HG03442 (cell line): ENCODE measurements around the gene LAT.
"Not testable (repeated sequence)": the region's sequence is repeated elsewhere in the genome, so short reads cannot be mapped to it uniquely, and the experiment has no call there.

Source experiments
- ATAC-seq: cut with Tn5 transposase; IDR thresholded peaks from one replicate; pipeline ENCODE4 v1.9.1; 2021; ENCODE audit warnings: mild to moderate bottlenecking, moderate library complexity; ENCODE audit not compliant: unreplicated experiment

The LAT gene

DNA sequence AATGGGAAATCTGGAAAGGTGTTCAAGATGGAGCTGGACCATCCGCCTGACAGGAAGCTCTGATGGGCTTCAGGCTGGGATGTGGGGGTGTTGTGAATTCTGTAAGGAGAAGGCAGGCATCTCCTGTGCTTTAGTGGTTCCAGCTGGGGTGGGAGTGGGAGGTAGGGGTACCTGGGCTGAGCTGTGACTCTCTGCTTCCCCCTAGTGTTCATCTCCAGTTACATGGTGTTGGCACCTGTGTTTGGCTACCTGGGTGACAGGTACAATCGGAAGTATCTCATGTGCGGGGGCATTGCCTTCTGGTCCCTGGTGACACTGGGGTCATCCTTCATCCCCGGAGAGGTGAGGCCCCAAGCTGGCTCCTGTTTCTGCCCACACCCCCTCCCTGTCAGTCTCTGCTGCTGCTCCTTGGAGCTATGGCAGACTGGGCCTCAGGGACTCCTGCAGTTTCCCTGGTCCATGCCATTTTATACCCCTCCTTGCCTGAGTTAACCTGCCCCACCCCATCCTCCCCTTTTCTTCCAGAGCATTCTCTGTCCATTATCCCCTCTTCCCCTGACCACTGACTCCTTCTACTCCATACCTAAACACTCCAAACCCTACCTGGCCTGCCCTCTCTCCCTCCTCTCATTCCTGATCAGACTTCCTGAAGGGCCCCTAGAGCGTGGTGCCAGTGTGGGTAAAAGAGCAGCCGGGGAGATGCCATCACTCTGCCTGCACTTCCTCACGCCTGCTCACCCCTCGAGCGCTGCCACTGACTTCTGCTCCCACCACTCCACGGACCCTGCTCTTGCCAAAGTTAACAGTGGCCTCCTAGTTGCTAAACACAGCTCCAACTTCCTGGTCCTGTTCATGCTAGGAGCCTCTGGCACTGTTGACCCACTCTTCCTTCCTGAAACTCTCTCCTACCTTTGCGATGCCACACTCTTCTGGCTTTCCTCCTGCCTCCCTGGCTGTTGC lies 6.9 kb upstream of the LAT start:
- ATAC-seq: no peak

DNA sequence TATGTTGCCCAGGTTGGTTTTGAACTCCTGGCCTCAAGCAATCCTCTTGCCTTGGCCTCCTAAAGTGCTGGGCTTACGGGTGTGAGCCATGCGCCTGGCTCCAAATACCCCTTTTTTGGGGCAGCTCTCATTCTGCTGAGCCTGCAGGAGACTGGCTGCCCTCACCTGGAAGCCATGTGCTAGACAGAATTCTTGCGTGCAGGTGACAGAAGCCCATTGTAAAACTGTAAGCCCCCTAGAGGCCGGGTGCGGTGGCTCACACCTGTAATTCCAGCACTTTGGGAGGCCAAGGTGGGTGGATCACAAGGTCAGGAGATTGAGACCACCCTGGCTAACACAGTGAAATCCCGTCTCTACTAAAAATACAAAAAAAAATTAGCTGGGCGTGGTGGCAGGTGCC lies 4.5 kb upstream of the LAT start:
- ATAC-seq: not testable (repeated sequence)

DNA sequence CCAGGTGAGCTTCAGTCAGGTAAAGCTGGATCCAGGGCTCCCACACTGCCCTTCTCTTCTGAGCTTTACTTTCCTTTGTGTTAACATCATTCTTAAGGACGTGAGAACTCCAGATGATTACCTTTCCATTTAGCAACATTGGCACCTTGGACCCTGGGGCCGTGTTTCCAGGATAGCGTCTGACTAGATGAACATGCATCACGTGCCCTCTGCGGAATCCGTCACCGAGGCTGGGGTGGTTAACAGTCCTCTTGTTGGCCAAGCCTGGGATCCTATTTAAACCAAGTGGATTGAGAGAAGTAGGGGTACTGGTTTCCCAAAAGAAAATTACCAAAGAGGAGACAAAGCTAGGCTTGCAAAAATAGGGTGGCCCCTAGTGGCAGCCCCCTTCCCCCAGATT lies 3.9 kb upstream of the LAT start:
- ATAC-seq: no peak

DNA sequence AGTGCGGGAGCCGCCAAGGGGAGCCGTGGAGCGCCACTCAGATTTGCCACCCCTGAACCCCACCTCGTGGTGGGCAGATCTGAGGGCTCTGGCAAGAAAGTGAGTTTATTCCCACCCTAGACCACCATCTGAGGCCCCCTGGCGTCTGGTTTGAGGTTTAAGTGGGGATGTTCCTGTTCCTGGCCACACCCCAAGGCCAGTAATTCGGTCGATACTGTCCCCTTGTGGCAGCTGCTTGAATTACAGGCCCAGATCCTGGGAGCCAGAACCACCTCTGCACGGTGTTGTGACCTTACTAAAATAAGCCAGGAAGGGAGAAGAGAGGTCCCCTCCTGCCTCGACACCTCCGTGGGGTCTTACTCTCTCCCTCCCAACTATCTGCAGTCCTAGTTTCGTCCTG lies 3.3 kb upstream of the LAT start:
- ATAC-seq: no peak

DNA sequence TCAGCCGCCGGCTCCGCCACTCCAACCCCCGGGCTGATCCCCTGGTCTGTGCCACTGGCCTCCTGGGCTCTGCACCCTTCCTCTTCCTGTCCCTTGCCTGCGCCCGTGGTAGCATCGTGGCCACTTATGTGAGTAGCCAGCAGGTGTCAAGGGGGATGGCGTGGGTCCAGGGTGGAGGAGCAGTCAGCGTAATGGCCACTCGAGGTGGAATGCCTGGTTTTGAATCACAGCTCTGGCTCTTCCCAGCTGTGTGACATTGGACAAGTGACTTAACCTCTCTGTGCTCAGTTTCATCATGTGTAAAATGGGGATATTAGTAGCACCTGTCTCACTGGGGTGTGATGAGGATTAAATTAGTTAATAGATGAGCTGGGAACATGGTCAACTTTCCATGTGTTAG lies 2.4 kb upstream of the LAT start:
- no peak for ATAC-seq

DNA sequence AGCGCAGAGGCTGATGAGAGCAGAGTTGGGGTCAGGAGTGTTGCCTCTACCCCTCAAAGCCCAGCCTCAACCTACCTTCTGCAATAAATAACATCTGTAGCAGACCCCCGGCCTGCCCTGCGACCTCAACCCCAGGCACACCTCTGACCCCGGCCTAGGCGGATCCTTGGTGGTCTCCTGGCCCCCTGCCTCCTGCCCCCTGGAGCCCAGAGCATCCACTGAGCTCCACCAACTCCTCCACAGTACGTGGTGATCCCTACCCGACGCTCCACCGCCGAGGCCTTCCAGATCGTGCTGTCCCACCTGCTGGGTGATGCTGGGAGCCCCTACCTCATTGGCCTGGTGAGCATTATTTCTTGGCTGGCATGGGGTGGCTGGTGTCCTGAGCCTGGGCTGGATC lies 1.9 kb upstream of the LAT start:
- ATAC-seq: no peak

DNA sequence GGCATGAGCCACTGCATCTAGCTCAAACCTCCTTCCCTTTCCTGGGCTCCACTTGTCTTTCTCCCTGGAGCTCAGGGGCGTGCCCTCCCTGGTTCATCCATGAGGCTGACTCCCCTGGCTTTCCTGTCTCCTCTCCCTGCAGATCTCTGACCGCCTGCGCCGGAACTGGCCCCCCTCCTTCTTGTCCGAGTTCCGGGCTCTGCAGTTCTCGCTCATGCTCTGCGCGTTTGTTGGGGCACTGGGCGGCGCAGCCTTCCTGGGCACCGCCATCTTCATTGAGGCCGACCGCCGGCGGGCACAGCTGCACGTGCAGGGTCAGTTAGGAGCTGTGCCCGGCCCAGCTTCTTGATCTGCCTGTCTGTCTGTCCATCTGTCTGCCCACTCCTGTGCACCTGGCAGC lies 1.2 kb upstream of the LAT start:
- no peak for ATAC-seq

DNA sequence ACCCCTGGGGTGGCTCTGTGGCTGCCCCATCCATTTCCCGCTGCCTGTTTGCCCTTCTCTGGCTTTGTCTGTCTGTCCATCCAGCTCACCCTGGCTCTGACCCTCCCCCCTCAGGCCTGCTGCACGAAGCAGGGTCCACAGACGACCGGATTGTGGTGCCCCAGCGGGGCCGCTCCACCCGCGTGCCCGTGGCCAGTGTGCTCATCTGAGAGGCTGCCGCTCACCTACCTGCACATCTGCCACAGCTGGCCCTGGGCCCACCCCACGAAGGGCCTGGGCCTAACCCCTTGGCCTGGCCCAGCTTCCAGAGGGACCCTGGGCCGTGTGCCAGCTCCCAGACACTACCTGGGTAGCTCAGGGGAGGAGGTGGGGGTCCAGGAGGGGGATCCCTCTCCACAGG lies 761 bp upstream of the LAT start:
- ATAC-seq: no peak

DNA sequence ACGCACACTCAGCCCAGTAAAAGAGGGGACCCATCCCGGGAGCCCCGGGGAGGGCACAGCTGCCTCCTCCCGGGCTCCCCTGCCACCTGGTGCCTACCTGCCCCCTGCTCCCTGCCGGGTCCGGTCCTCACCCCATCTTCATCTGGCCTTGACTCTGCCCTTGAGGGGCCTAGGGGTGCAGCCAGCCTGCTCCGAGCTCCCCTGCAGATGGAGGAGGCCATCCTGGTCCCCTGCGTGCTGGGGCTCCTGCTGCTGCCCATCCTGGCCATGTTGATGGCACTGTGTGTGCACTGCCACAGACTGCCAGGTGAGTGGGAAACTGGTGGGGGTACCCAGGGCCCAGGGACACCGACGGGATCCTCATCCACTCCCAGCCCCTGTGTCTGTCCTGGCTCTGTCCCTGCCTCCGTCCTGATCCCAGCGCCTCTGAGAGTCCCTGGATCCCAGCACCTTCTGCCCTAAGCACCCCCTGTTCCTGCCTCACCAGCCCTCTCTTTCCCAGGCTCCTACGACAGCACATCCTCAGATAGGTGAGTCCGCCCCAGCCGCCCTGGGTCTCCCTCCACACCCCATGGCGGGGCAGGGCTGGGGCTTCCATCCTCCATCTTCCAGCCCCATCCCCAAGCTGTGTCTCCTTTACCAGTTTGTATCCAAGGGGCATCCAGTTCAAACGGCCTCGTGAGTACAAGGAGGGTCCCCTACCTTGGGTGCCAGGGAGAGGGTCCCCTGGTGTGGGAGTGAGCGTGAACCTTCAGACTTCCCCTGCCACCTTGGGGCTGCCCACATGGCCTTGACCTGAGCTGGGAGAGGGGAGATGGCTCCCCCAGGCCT lies 574 bp downstream of the LAT start:
- ATAC-seq: no peak

DNA sequence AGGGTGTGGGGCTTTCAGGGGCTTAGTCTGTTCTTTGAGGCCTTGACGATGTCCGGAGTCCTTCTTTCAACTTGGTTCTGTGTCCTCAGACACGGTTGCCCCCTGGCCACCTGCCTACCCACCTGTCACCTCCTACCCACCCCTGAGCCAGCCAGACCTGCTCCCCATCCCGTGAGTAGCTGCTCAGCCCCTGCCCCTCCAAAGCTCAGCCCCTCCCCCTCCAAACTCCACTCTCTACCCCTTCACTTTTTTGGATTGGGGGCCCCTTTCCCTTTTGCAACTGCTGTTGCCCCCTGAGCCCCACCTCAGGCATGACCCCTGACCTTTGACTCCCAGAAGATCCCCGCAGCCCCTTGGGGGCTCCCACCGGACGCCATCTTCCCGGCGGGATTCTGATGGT lies 1.2 kb downstream of the LAT start:
- ATAC-seq: no peak

DNA sequence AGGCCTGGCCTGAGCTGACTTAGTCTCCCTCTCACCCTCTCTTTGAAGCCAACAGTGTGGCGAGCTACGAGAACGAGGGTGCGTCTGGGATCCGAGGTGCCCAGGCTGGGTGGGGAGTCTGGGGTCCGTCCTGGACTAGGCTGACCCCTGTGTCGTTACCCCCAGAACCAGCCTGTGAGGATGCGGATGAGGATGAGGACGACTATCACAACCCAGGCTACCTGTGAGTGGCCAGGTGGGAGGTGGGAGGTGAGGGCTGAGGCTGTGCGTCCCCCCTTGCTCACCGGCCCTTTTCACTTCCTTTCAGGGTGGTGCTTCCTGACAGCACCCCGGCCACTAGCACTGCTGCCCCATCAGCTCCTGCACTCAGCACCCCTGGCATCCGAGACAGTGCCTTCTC lies 1.6 kb downstream of the LAT start:
- no peak for ATAC-seq

DNA sequence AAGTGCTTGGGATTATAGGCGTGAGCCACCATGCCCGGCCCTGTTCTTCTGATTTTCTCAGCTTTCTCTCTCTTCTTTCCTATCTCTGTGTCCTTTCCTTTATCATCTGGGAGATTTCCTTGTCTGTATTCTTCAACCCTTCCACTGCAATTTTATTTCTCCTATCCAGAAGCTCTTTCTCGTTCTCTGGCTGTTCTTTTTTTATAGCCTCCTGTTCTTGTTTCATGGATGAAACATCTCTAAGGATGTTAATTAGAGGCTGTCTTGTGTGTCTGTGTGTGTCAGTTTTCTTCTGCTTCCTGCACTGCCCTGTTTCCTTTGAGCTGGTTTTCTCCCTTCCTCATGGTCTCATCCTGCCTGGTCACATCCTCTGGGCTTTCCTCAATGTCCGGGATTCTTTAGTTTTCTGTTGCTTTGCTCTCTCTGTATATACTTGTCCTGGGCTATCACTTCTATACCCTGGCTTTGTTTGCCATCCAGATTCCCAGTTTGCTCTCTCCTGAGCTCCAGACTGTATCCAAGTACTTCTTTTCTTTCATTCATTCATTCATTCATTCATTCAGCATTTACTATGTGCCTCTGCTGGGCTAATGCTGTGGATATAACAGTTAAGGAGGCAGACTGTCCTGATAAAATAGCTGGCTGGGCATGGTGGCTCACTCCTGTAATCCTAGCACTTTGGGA lies 2.5 kb downstream of the LAT start:
- no peak for ATAC-seq

DNA sequence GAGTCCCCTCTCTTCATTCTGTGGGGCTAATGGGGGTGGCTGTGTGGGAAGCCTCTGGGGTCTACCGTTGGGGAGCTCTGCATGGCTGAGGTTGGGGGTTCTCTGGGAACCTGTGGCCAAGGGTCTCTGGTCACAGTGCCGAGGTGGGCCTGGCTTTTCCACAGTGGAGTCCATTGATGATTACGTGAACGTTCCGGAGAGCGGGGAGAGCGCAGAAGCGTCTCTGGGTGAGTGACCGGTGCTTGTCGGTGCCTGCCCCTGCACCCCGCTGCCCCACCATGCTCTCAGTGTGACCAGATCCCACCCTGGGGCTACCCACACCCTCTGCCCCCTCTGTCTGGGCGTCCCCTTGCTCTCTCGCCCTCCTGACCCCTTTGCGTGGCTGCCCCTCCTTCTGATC lies 4.5 kb downstream of the LAT start:
- ATAC-seq: no peak

DNA sequence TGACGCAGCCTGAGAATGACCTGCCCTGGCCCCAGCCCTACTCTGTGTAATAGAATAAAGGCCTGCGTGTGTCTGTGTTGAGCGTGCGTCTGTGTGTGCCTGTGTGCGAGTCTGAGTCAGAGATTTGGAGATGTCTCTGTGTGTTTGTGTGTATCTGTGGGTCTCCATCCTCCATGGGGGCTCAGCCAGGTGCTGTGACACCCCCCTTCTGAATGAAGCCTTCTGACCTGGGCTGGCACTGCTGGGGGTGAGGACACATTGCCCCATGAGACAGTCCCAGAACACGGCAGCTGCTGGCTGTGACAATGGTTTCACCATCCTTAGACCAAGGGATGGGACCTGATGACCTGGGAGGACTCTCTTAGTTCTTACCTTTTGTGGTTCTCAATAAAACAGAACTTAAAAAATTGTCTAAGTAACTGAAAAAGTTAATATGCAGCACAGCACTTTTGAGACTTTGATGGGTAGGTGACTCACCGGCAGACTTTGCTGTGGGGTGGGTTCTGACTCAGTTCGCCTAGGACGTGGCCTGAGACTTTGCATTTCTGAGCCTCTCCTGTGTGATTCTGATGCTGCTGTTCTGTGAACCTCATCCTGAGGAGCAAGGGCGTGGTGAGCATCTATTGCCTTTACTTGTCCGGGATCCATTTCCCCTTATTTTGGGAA lies 5.7 kb downstream of the LAT start:
- no peak for ATAC-seq

DNA sequence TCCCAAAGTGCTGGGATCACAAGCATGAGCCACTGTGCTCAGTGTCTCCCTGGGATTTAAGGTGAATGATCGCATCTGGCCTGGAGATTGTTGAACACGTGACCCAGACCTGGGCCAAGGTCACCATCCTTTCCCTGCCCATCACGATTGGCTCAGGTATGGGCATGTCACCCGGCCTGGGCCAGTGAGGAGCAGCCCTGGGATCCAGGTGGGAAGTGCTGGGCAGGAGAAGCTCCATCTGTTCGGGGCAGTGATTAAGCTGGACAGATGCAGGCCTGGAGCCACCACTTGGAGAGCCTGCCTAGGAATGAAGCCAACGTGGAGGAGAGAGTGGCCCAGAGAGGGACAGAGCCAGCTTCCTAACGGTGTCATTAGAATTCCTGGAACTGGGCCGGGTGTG lies 6.8 kb downstream of the LAT start:
- ATAC-seq: no peak

DNA sequence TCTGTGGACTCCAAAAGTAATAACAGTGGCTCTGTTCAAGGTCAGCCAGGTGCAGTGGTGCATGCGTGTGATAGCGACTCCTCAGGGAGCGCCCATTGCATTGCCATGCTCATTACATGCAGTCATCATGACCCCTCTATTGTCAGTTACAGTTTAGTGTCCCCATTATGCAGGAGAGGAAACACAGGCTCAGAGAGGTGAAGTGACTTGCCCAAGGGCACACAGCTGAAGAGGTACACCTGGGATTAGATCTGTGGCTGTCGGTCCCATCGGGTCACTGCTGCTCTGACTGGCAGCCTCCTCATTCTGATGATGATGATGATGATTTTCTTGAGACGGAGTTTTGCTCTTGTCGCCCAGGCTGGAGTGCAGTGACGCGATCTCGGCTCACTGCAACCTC lies 7.6 kb downstream of the LAT start:
- ATAC-seq: no peak

DNA sequence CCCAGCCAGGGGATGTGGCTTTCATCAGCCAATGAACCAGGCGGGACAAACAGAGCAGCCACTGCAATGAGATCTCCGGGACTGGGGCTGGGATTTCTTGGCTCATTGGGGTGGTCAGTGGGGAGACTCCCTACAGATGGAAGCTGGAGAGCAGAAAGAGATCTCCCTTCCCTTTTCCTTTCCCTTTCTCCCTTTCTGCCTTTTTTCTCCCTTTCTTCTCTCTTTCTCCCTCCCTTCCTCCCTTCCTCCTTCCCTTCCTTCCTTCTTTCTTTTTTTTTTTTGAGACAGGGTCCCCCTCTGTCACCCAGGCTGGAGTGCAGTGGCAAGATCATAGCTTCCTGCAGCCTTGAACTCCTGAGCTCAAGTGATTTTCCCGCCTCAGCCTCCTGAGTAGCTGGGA lies 14.0 kb downstream of the LAT start:
- no peak for ATAC-seq

DNA sequence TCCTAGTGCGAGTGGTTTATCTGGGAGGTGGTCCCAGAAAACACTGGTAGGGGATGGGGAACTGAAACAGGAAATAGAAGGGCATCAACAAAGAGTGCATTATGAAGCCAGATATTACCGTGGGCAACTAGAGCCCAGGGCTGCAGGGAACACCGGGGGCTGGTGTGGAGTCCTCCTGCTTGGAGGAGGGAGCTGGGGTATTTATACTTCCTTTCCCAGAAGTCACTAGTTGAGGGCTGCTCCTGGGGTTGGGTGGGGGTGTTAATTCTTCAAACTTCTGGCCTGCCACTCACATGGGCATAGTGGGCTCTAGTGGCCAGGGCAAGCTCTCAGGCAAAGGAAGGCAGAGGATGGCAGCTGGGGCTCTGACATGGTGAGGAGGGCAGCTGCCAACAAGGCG lies 14.7 kb downstream of the LAT start:
- ATAC-seq: no peak

DNA sequence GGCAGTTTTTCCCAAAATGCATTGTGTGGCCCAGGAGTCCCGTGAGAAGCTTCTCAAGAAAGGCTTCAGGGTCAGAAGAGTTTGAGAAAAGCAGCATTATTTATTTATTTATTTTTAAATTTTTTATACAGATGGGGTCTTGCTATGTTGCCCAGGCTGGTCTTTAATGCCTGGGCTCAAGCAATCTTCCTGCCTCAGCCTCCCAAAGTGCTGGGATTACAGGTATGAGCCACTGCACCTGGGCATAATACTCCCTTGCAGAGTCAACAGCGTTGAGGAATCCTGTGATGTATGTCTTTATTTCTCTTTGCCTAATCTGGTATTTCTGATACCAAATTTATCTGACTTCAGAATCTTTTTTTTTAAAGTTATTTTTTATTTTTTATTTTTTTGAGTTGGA lies 15.2 kb downstream of the LAT start:
- ATAC-seq: no peak

DNA sequence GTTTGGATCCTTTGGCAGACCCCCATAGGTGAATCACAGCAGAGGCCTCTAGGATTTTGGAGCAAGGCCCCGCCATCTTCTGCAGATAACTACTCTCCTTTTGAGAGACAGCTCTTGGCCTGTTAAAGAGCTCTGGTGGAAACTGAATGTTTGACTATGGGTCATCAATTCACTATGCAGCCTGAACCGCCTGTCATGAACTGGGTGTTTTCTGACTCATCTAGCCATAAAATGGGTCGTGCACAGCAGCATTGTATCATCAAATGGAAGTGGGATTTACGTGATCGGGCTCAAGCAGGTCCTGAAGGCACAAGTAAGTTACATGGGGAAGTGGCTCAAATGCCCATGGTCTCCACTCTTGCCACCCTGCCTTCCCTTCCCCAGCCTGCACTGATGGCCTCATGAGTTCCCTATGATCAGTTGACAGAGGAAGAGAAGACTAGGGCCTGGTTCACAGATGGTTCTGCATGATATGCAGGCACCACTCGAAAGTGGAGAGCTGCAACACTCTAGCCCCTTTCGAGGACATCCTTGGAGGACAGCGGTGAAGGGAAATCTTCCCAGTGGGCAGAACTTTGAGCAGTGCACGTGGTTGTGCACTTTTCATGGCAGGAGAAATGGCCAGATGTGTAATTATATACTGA lies 19.8 kb downstream of the LAT start:
- not testable (repeated sequence) for ATAC-seq
